H9 (cell line): ENCODE results near the gene ZNF765. TPM values are rescaled to one million over a fixed set of nuclear protein-coding genes. Genes with fewer than 3 reads are reported as not detected.

Experiments
- DNase-seq: peaks from one replicate; pipeline ENCODE4 v3.0.0-alpha.2; 2017
- H2AFZ ChIP-seq: one replicate; pipeline ENCODE4 v1.6.1; 2013; ENCODE audit warnings: mild to moderate bottlenecking, low read length, control low read depth, moderate library complexity
- H2AK5ac ChIP-seq: 2 replicates; pipeline ENCODE4 v1.6.1; 2013; ENCODE audit warnings: low read length, control low read depth, mixed read lengths; ENCODE audit not compliant: insufficient read length
- H2BK120ac ChIP-seq: one replicate; pipeline ENCODE4 v1.6.1; 2013; ENCODE audit warnings: low read depth, mild to moderate bottlenecking, low read length, control low read depth, inconsistent platforms; ENCODE audit not compliant: poor library complexity, severe bottlenecking
- H2BK12ac ChIP-seq: 2 replicates; pipeline ENCODE4 v1.6.1; 2013; ENCODE audit warnings: low read length, control low read depth, mixed read lengths, low read depth; ENCODE audit not compliant: insufficient read length
- H2BK15ac ChIP-seq: 2 replicates; pipeline ENCODE4 v1.6.1; 2013; ENCODE audit warnings: low read depth, low read length, control low read depth
- H2BK20ac ChIP-seq: one replicate; pipeline ENCODE4 v1.6.1; 2013; ENCODE audit warnings: low read depth, mild to moderate bottlenecking, low read length, control low read depth, inconsistent platforms; ENCODE audit not compliant: poor library complexity, severe bottlenecking
- H2BK5ac ChIP-seq: 2 replicates; pipeline ENCODE4 v1.6.1; 2013; ENCODE audit warnings: low read length, control low read depth, mixed read lengths; ENCODE audit not compliant: insufficient read length
- H3K14ac ChIP-seq: 2 replicates; pipeline ENCODE4 v1.6.1; 2013; ENCODE audit warnings: low read length, control low read depth; ENCODE audit not compliant: insufficient read depth
- H3K18ac ChIP-seq: 2 replicates; pipeline ENCODE4 v1.6.1; 2013; ENCODE audit warnings: low read depth, mild to moderate bottlenecking, mixed read lengths, low read length, control low read depth; ENCODE audit not compliant: insufficient read length
- H3K23ac ChIP-seq: 2 replicates; pipeline ENCODE4 v1.6.1; 2013; ENCODE audit warnings: low read length, control low read depth, mixed read lengths, low read depth; ENCODE audit not compliant: insufficient read length
- H3K23me2 ChIP-seq: 2 replicates; pipeline ENCODE4 v1.6.1; 2013; ENCODE audit warnings: low read depth, mild to moderate bottlenecking, mixed read lengths, low read length, control low read depth; ENCODE audit not compliant: insufficient read length, poor library complexity, severe bottlenecking
- H3K27ac ChIP-seq: 2 replicates; pipeline ENCODE4 v1.5.1; 2013; ENCODE audit warnings: low read length, control low read depth, mixed read lengths, low read depth; ENCODE audit not compliant: insufficient read length
- H3K27me3 ChIP-seq: 2 replicates; pipeline ENCODE4 v1.6.1; 2013; ENCODE audit warnings: low read length, control low read depth, inconsistent platforms; ENCODE audit not compliant: insufficient read depth
- H3K4ac ChIP-seq: 2 replicates; pipeline ENCODE4 v1.6.1; 2013; ENCODE audit warnings: low read depth, mild to moderate bottlenecking, control low read depth, inconsistent platforms, low read length, moderate library complexity
- H3K4me1 ChIP-seq: 2 replicates; pipeline ENCODE4 v1.6.1; 2013; ENCODE audit warnings: low read length, control low read depth, inconsistent platforms; ENCODE audit not compliant: insufficient read depth
- H3K4me2 ChIP-seq: 2 replicates; pipeline ENCODE4 v1.6.1; 2013; ENCODE audit warnings: low read length, control low read depth, mixed read lengths; ENCODE audit not compliant: insufficient read length, insufficient read depth
- H3K56ac ChIP-seq: 2 replicates; pipeline ENCODE4 v1.6.1; 2013; ENCODE audit warnings: low read depth, mild to moderate bottlenecking, mixed read lengths, low read length, control low read depth; ENCODE audit not compliant: insufficient read length
- H3K79me1 ChIP-seq: 2 replicates; pipeline ENCODE4 v1.6.1; 2013; ENCODE audit warnings: low read depth, mild to moderate bottlenecking, moderate library complexity, low read length, control low read depth, inconsistent platforms; ENCODE audit not compliant: insufficient read depth, poor library complexity, severe bottlenecking
- H3K79me2 ChIP-seq: 2 replicates; pipeline ENCODE4 v1.6.1; 2013; ENCODE audit warnings: low read length, control low read depth, inconsistent platforms; ENCODE audit not compliant: insufficient read depth
- H3K9ac ChIP-seq: 2 replicates; pipeline ENCODE4 v1.6.1; 2013; ENCODE audit warnings: low read length, control low read depth, mixed read lengths; ENCODE audit not compliant: insufficient read length; ENCODE audit errors: extremely low read depth
- H3K9me3 ChIP-seq: one replicate; pipeline ENCODE4 v1.6.1; 2013; ENCODE audit warnings: low read depth, low read length, inconsistent platforms; ENCODE audit not compliant: control insufficient read depth
- H3T11ph ChIP-seq: one replicate; pipeline ENCODE4 v1.6.1; 2013; ENCODE audit warnings: mild to moderate bottlenecking, low read length, control low read depth, inconsistent platforms
- H4K20me1 ChIP-seq: one replicate; pipeline ENCODE4 v1.6.1; 2013; ENCODE audit not compliant: control insufficient read depth, insufficient read length, insufficient read depth
- H4K5ac ChIP-seq: 2 replicates; pipeline ENCODE4 v1.6.1; 2013; ENCODE audit warnings: low read depth, mild to moderate bottlenecking, mixed read lengths, low read length, control low read depth; ENCODE audit not compliant: insufficient read length
- H4K8ac ChIP-seq: replicated peaks from 2 replicates; pipeline ENCODE4 v1.6.1; 2013; ENCODE audit warnings: low read length, control low read depth, mixed read lengths, low read depth; ENCODE audit not compliant: insufficient read length
- H4K91ac ChIP-seq: 2 replicates; pipeline ENCODE4 v1.6.1; 2013; ENCODE audit warnings: low read depth, mild to moderate bottlenecking, moderate library complexity, mixed read lengths, low read length, control low read depth; ENCODE audit not compliant: insufficient read length
- H3K27ac Mint-ChIP-seq, 3 experiments: 2 replicates in 2 of 3; 3 replicates in 1 of 3; pipeline ENCODE4 v1.8.0; 2020 to 2021; ENCODE audit warnings: mixed read lengths in 3 of 3, mild to moderate bottlenecking in 1 of 3, moderate library complexity in 1 of 3
- H3K27me3 Mint-ChIP-seq: 2 replicates; pipeline ENCODE4 v1.8.0; 2021; ENCODE audit warnings: low read depth, mild to moderate bottlenecking, moderate library complexity, mixed read lengths
- H3K36me3 Mint-ChIP-seq, 3 experiments: 2 replicates in 2 of 3; 3 replicates in 1 of 3; pipeline ENCODE4 v1.8.0; 2020 to 2021; ENCODE audit warnings: low read depth in 3 of 3, mixed read lengths in 3 of 3; ENCODE audit not compliant: insufficient read depth in 1 of 3
- H3K4me1 Mint-ChIP-seq, 2 experiments: 2 replicates each; pipeline ENCODE4 v1.8.0; 2020; ENCODE audit warnings: mixed read lengths in 2 of 2
- H3K4me3 Mint-ChIP-seq, 2 experiments: 2 replicates in 1 of 2; 3 replicates in 1 of 2; pipeline ENCODE4 v1.8.0; 2020 to 2021; ENCODE audit warnings: mild to moderate bottlenecking in 2 of 2, mixed read lengths in 2 of 2, moderate library complexity in 1 of 2
- H3K9me3 Mint-ChIP-seq, 2 experiments: 2 replicates in 1 of 2; 3 replicates in 1 of 2; pipeline ENCODE4 v1.8.0; 2020; ENCODE audit warnings: mild to moderate bottlenecking in 2 of 2, mixed read lengths in 2 of 2, moderate library complexity in 1 of 2
- CTCF ChIP-seq: fragments of 200-600 bp; sonication (generic); conservative IDR thresholded peaks from 3 replicates; pipeline ENCODE4 v1.8.0; 2021; ENCODE audit warnings: antibody characterized with exemption, mild to moderate bottlenecking
- WGBS: extraction: QIAGEN DNeasy Blood & Tissue Kit; methylation state at CpG from one replicate; pipeline ENCODE4 v1.1.7; 2013; ENCODE audit warnings: missing lambda C conversion rate, low lambda C conversion rate, mixed read lengths; ENCODE audit not compliant: insufficient read length; ENCODE audit errors: extremely low coverage; 5-methylcytosine and 5-hydroxymethylcytosine counted together
- total RNA-seq: library from RNA; stranded (reverse); gene quantifications from 2 replicates; pipeline ENCODE4 v1.2.1, GENCODE V29; 2021

Gene ZNF765
- total RNA-seq, 1 experiment from 2014 or later = 20.4 TPM

GRCh38 chr19:53381376-53381775, 13.6 kb upstream of the ZNF765 start:
- Histone ChIP-seq H2AFZ (no peak overlapping the region), H2BK12ac (no peak overlapping the region), H3K79me1 (peaks cover 2% of the 10 kb centered on the region), H2AK5ac (no peak overlapping the region), H4K8ac (no peak overlapping the region), H3K9ac (no peak overlapping the region), H2BK120ac (no peak overlapping the region), H3K23me2 (no peaks in the 10 kb centered on the region), H3K9me3 (peaks cover 39% of the 10 kb centered on the region), H3T11ph (no peak overlapping the region), H3K18ac (no peak overlapping the region), H2BK20ac (no peak overlapping the region), H4K5ac (no peak overlapping the region), H3K27me3 (no peaks in the 10 kb centered on the region), H3K23ac (no peak overlapping the region), H3K4me2 (no peak overlapping the region), H3K14ac (no peak overlapping the region), H3K56ac (no peak overlapping the region), H3K4ac (no peak overlapping the region), H3K4me1 (no peaks in the 10 kb centered on the region), H2BK15ac (no peak overlapping the region), H2BK5ac (no peak overlapping the region), H4K91ac (no peak overlapping the region), H3K79me2 (no peaks in the 10 kb centered on the region), H4K20me1 (no peaks in the 10 kb centered on the region), H3K27ac (no peak overlapping the region)
- no peak overlapping the region for H3K27ac Mint-ChIP-seq
- no peak overlapping the region for H3K4me3 Mint-ChIP-seq
- peaks cover 96 to 97% (median 97%) of the 10 kb centered on the region in 3 experiments for H3K36me3 Mint-ChIP-seq
- H3K9me3 Mint-ChIP-seq = peaks cover 54 to 72% of the 10 kb centered on the region in 2 experiments
- WGBS = no CpG with 5 or more reads among the region's 3 CpGs
- no peak for TF ChIP-seq CTCF
- DNase-seq = no peak
- peaks cover 0 to 1% of the 10 kb centered on the region in 2 experiments; a peak in 2 of 4 replicates for H3K4me1 Mint-ChIP-seq
- no peaks in the 10 kb centered on the region for H3K27me3 Mint-ChIP-seq
